Body of pancreas (tissue), 4 donors: Measurements from ENCODE around the gene CDC26. TPM values are rescaled to one million over a fixed set of nuclear protein-coding genes. Genes with fewer than 3 reads are reported as not detected.

Source experiments
- ATAC-seq: fragments of 150-250 bp; one replicate; pipeline ENCODE4 v1.9.1; 2016
- DNase-seq, 4 donors: peaks; one replicate each; pipeline ENCODE4 v3.0.0-alpha.2; 2019
- H3K27ac ChIP-seq, 4 donors: fragments of 200-600 bp; sonication (generic); 1 replicate in 3 of 4; 2 replicates in 1 of 4; pipeline versions ENCODE4 v1.5.1 to v1.6.1; 2016 to 2019; ENCODE audit warnings: mild to moderate bottlenecking in 1 of 4, mixed read lengths in 1 of 4, moderate library complexity in 1 of 4
- H3K27me3 ChIP-seq, 2 donors: fragments of 200-600 bp; sonication (generic); one replicate each; pipeline ENCODE4 v1.6.0; 2016; ENCODE audit warnings: mild to moderate bottlenecking in 1 of 2
- H3K36me3 ChIP-seq, 2 donors: fragments of 200-600 bp; sonication (generic); replicated peaks in 1 of 2; 2 replicates each; pipeline ENCODE4 v1.5.1; 2016; ENCODE audit warnings: low read depth in 2 of 2; ENCODE audit not compliant: insufficient read depth in 1 of 2
- H3K4me1 ChIP-seq: fragments of 200-600 bp; sonication (generic); one replicate; pipeline ENCODE4 v1.6.0; 2016
- H3K4me3 ChIP-seq, 2 donors: fragments of 200-600 bp; sonication (generic); 1 replicate in 1 of 2; 2 replicates in 1 of 2; pipeline ENCODE4 v1.5.1; 2016 to 2019
- H3K9me3 ChIP-seq, 3 donors: fragments of 200-600 bp; sonication (generic); 1 replicate in 2 of 3; 2 replicates in 1 of 3; pipeline ENCODE4 v1.5.1; 2016
- POLR2A ChIP-seq, 3 donors: fragments of 450-650 bp; IDR thresholded peaks; one replicate each; pipeline ENCODE4 v1.6.1; 2016; ENCODE audit warnings: antibody characterized with exemption in 3 of 3, mild to moderate bottlenecking in 2 of 3
- WGBS, 2 donors: methylation state at CpG; one replicate each; pipeline ENCODE4 v1.1.5; 2017; 5-methylcytosine and 5-hydroxymethylcytosine counted together
- intact Hi-C: fragments of 100-400 bp; cut with DNase I; formaldehyde crosslinking; loops from one replicate; pipeline ENCODE4 v1.15.1; 2023
- total RNA-seq, 2 donors: library from RNA; depleted of rRNA; stranded (reverse); fragments of >200 nt; gene quantifications; one replicate each; pipeline ENCODE4 v1.1.0, GENCODE V29; 2016
- TF ChIP-seq, protein P1 (sequence below), 7 experiments: fragments of 450-650 bp in 4 of 7; fragments of 200-600 bp in 3 of 7; sonication (generic) in 3 of 7; IDR thresholded peaks; one replicate each; pipeline ENCODE4 v1.5.1; 2016 to 2019; ENCODE audit warnings: antibody characterized with exemption in 7 of 7

Gene CDC26
- total RNA-seq, 2 donors from 2014 or later: 21.3 to 27.0 TPM

DNA sequence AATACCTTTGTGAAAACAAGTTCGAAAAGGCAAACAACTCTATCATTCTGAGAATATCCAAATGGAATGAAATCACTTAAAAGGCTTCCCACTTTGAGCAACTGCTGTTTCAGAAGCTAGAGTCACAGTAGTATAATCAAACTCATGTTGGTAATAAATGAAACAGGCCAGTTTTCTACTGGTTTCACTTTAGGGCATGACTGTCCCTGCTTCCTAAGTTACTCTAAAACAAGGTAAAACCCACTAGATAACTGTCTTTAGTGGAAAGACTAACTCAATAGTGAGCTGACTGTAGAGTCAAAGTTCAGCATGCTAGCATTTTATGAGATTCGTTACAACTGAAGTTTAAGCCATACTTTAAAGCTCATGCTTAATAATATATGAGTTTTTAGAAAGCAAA lies 6.0 kb downstream of the CDC26 start:
- ATAC-seq: no peak
- peaks cover 0 to 18% of the 10 kb centered on the region in 2 donors for H3K36me3 ChIP-seq
- H3K4me3 ChIP-seq: no peak overlapping the region
- H3K9me3 ChIP-seq: no peaks in the 10 kb centered on the region
- no peak overlapping the region for H3K27ac ChIP-seq
- no peak for DNase-seq
- WGBS, 2 donors: 84 to 94% methylated on average over 2 of the region's 2 CpGs
- no peaks in the 10 kb centered on the region for H3K27me3 ChIP-seq
- peaks cover 7% of the 10 kb centered on the region for H3K4me1 ChIP-seq
- TF ChIP-seq, protein P1, sequence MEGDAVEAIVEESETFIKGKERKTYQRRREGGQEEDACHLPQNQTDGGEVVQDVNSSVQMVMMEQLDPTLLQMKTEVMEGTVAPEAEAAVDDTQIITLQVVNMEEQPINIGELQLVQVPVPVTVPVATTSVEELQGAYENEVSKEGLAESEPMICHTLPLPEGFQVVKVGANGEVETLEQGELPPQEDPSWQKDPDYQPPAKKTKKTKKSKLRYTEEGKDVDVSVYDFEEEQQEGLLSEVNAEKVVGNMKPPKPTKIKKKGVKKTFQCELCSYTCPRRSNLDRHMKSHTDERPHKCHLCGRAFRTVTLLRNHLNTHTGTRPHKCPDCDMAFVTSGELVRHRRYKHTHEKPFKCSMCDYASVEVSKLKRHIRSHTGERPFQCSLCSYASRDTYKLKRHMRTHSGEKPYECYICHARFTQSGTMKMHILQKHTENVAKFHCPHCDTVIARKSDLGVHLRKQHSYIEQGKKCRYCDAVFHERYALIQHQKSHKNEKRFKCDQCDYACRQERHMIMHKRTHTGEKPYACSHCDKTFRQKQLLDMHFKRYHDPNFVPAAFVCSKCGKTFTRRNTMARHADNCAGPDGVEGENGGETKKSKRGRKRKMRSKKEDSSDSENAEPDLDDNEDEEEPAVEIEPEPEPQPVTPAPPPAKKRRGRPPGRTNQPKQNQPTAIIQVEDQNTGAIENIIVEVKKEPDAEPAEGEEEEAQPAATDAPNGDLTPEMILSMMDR (IDR thresholded peaks at IDR 0.05): no peak
- no peak for TF ChIP-seq POLR2A (IDR thresholded peaks at IDR 0.05)
- intact Hi-C loops: no loop called here

DNA sequence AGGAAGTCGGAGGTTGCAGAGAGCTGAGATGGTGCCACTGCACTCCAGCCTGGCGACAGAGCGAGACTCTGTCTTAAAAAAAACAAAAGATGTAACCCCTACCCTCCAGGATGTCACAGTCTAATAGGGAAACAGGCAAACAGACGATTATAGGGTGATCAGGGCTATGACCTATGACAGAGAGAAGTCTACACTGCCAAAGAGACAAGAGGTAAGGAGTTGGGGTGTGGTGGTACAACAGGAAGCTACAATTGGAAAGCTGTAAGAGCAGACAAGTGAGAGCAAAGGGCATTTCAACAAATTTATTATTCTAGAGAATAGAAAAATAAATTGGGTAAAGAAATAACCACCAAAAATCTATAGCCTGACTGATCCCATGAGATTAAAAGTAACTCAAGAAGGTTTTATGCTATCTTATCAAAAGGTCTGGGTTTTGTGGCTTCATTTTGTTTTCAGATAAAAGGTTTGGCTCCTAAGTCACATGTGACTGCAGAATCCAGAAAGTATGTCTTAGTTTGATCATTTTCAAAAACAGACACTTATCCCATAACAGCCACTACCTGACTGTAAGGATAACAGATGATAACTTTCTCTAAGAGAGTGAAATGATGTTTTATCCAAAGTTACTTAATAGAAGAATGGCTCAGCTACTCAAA lies 7.3 kb downstream of the CDC26 start:
- intact Hi-C loops: no loop called here
- H3K27me3 ChIP-seq: no peaks in the 10 kb centered on the region
- no peak for DNase-seq
- no peaks in the 10 kb centered on the region for H3K4me1 ChIP-seq
- TF ChIP-seq, protein P1 (IDR thresholded peaks at IDR 0.05): no peak
- no peak overlapping the region for H3K27ac ChIP-seq
- peaks cover 0 to 17% of the 10 kb centered on the region in 2 donors for H3K36me3 ChIP-seq
- no peaks in the 10 kb centered on the region for H3K9me3 ChIP-seq
- H3K4me3 ChIP-seq: no peak overlapping the region
- WGBS, 2 donors: 84% methylated on average over 4 of the region's 4 CpGs
- ATAC-seq: no peak

DNA sequence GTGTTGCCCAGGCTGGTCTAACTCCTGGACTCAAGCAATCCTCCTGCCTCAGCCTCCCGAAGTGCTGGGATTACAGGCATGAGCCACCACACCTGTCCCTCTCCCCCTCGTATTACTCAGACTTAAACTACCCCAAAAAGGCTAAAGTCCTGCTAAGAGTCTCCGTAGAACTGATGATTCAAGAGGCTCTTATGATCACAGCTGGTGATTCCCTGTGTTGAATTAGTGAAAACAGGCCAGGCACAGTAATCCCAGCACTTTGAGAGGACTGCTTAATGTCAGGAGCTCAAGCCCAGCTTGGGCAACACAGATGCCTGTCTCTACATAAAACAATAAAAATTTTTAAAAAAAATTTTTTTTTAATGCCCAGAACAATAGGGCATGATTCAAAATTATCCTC lies 9.2 kb downstream of the CDC26 start:
- no peak for ATAC-seq
- Histone ChIP-seq H3K9me3 (no peaks in the 10 kb centered on the region), H3K27ac (no peak overlapping the region), H3K27me3 (no peaks in the 10 kb centered on the region), H3K4me3 (no peak overlapping the region), H3K36me3 (peaks cover 0 to 8% of the 10 kb centered on the region in 2 donors), H3K4me1 (no peaks in the 10 kb centered on the region)
- TF ChIP-seq, protein P1 (IDR thresholded peaks at IDR 0.05): no peak
- TF ChIP-seq POLR2A (IDR thresholded peaks at IDR 0.05): no peak
- no peak for DNase-seq
- intact Hi-C loops: no loop called here
- 83 to 84% methylated on average over 2 to 3 of the region's 3 CpGs for WGBS, 2 donors

- WGBS, 2 donors: 80 to 94% methylated on average over 1 of the region's 1 CpG
- no peak overlapping the region for H3K27ac ChIP-seq
- TF ChIP-seq POLR2A (IDR thresholded peaks at IDR 0.05): no peak
- TF ChIP-seq, protein P1 (IDR thresholded peaks at IDR 0.05): no peak
Measured at GRCh38 chr9:113261917-113262671, 13.3 kb downstream of the CDC26 start.

More at GRCh38 chr9:113261917-113262671, 13.3 kb downstream of the CDC26 start:
- peaks cover 15% of the 10 kb centered on the region for H3K4me1 ChIP-seq
- ATAC-seq (no peak), DNase-seq (no peak)
- H3K36me3 ChIP-seq: peaks cover 0 to 2% of the 10 kb centered on the region in 2 donors
- H3K9me3 ChIP-seq: no peaks in the 10 kb centered on the region
- H3K27me3 ChIP-seq: no peaks in the 10 kb centered on the region
- no peak overlapping the region for H3K4me3 ChIP-seq
- intact Hi-C loops: no loop called here
